Upper lobe of left lung (tissue), 4 donors: ENCODE results near the gene HSP90AA1.

Experiments
- CTCF ChIP-seq, 6 experiments: fragments of 450-650 bp in 4 of 6; fragments of 200-600 bp in 2 of 6; sonication (generic) in 2 of 6; IDR thresholded peaks; one replicate each; pipeline ENCODE4 v1.5.1; 2016 to 2019; ENCODE audit warnings: antibody characterized with exemption in 6 of 6
- EP300 ChIP-seq, 4 donors: sonication (generic); formaldehyde crosslinking; IDR thresholded peaks; one replicate each; pipeline ENCODE4 v1.5.1; 2017; ENCODE audit warnings: antibody characterized with exemption in 4 of 4, control low read depth in 2 of 4
- POLR2A ChIP-seq, 4 donors: fragments of 450-650 bp; IDR thresholded peaks; one replicate each; pipeline ENCODE4 v1.5.1; 2016 to 2017; ENCODE audit warnings: antibody characterized with exemption in 4 of 4, mild to moderate bottlenecking in 2 of 4
- POLR2AphosphoS5 ChIP-seq, 2 donors: sonication (generic); formaldehyde crosslinking; IDR thresholded peaks; one replicate each; pipeline ENCODE4 v1.5.1; 2017; ENCODE audit warnings: antibody characterized with exemption in 2 of 2

- TF ChIP-seq CTCF (IDR thresholded peaks at IDR 0.05) (no peak), POLR2AphosphoS5 (IDR thresholded peaks at IDR 0.05) (no peak), EP300 (IDR thresholded peaks at IDR 0.05) (no peak), POLR2A (IDR thresholded peaks at IDR 0.05) (no peak)
Measured at GRCh38 chr14:102095231-102095870, 8.5 kb upstream of the HSP90AA1 start.
